HEK293 (cell line): ENCODE results near the gene SEMA4C.

Experiments
- CTCF ChIP-seq: fragments of 450-650 bp; formaldehyde crosslinking; IDR thresholded peaks from 2 replicates; pipeline ENCODE4 v1.5.1; 2016; ENCODE audit warnings: missing biosample characterization, missing genetic modification characterization
- ZBTB10 ChIP-seq: fragments of 450-650 bp; formaldehyde crosslinking; IDR thresholded peaks from 2 replicates; pipeline ENCODE4 v1.5.1; 2016; ENCODE audit warnings: missing biosample characterization, missing genetic modification characterization
- ZBTB17 ChIP-seq: fragments of 450-650 bp; formaldehyde crosslinking; IDR thresholded peaks from 2 replicates; pipeline ENCODE4 v1.5.1; 2016; ENCODE audit warnings: missing biosample characterization, missing genetic modification characterization
- ZNF114 ChIP-seq: fragments of 450-650 bp; formaldehyde crosslinking; IDR thresholded peaks from 2 replicates; pipeline ENCODE4 v1.5.0; 2017; ENCODE audit warnings: missing biosample characterization, missing genetic modification characterization
- ZNF132 ChIP-seq: fragments of 450-650 bp; formaldehyde crosslinking; IDR thresholded peaks from 2 replicates; pipeline ENCODE4 v1.5.1; 2017; ENCODE audit warnings: missing biosample characterization, missing genetic modification characterization, borderline replicate concordance
- ZNF2 ChIP-seq: fragments of 450-650 bp; formaldehyde crosslinking; IDR thresholded peaks from 2 replicates; pipeline ENCODE4 v1.5.1; 2016; ENCODE audit warnings: missing biosample characterization, missing genetic modification characterization
- ZNF202 ChIP-seq: fragments of 450-650 bp; formaldehyde crosslinking; IDR thresholded peaks from 2 replicates; pipeline ENCODE4 v1.5.1; 2016; ENCODE audit warnings: missing biosample characterization, missing genetic modification characterization, borderline replicate concordance
- ZNF221 ChIP-seq: fragments of 450-650 bp; formaldehyde crosslinking; IDR thresholded peaks from 2 replicates; pipeline ENCODE4 v1.5.1; 2017; ENCODE audit warnings: missing biosample characterization, missing genetic modification characterization, borderline replicate concordance
- ZNF747 ChIP-seq: fragments of 450-650 bp; formaldehyde crosslinking; IDR thresholded peaks from 2 replicates; pipeline ENCODE4 v1.5.1; 2016; ENCODE audit warnings: missing biosample characterization, missing genetic modification characterization
- ZSCAN30 ChIP-seq: fragments of 450-650 bp; IDR thresholded peaks from 2 replicates; pipeline ENCODE4 v1.5.1; 2018; ENCODE audit warnings: missing biosample characterization, mild to moderate bottlenecking, missing genetic modification characterization, moderate library complexity
- TF ChIP-seq, protein P1 (sequence below): fragments of 450-650 bp; formaldehyde crosslinking; IDR thresholded peaks from 2 replicates; pipeline ENCODE4 v1.5.1; 2016; ENCODE audit warnings: missing biosample characterization, missing genetic modification characterization
- TF ChIP-seq, protein P2 (sequence below): fragments of 450-650 bp; formaldehyde crosslinking; IDR thresholded peaks from 2 replicates; pipeline ENCODE4 v1.5.1; 2017; ENCODE audit warnings: missing biosample characterization, missing genetic modification characterization
- TF ChIP-seq, protein P3 (sequence below): fragments of 450-650 bp; formaldehyde crosslinking; IDR thresholded peaks from 2 replicates; pipeline ENCODE4 v1.5.1; 2016; ENCODE audit warnings: missing biosample characterization, missing genetic modification characterization

DNA sequence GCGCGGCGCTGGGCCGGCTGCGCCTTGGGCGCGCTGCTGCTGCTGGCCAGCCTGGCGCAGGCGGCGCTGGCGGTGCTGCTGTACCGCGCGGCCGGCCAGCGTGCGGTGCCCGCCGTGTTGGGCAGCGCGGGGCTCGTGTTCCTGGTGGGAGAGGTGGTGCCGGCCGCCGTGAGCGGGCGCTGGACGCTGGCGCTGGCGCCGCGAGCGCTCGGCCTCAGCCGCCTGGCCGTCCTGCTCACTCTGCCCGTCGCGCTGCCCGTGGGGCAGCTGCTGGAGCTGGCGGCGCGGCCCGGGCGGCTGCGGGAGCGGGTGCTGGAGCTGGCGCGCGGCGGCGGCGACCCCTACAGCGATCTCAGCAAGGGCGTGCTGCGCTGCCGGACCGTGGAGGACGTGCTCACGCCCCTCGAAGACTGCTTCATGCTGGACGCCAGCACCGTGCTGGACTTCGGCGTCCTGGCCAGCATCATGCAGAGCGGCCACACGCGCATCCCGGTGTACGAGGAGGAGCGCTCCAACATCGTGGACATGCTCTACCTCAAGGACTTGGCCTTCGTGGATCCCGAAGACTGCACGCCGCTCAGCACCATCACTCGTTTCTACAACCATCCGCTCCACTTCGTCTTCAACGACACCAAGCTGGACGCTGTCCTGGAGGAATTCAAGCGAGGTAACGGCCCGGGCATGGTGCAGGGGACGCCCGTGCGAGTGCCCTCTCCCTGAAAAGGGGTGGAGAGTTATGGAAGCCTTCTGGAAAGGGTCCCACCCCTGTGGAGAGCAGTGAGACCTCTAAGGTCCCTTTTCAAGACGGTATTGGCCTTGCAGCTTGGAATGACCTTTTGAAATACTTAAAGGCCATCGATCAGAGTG lies 52.8 kb downstream of the SEMA4C start:
- TF ChIP-seq CTCF (tag by site-specific recombination) (no peak), ZNF2 (tag by site-specific recombination) (no peak), ZNF202 (tag by site-specific recombination) (no peak), ZBTB10 (no peak), ZSCAN30 (tag by site-specific recombination) (no peak), ZNF747 (no peak), ZBTB17 (tag by site-specific recombination) (no peak), ZNF132 (tag by site-specific recombination) (no peak), ZNF114 (no peak), ZNF221 (tag by site-specific recombination) (no peak)
- TF ChIP-seq, protein P1, sequence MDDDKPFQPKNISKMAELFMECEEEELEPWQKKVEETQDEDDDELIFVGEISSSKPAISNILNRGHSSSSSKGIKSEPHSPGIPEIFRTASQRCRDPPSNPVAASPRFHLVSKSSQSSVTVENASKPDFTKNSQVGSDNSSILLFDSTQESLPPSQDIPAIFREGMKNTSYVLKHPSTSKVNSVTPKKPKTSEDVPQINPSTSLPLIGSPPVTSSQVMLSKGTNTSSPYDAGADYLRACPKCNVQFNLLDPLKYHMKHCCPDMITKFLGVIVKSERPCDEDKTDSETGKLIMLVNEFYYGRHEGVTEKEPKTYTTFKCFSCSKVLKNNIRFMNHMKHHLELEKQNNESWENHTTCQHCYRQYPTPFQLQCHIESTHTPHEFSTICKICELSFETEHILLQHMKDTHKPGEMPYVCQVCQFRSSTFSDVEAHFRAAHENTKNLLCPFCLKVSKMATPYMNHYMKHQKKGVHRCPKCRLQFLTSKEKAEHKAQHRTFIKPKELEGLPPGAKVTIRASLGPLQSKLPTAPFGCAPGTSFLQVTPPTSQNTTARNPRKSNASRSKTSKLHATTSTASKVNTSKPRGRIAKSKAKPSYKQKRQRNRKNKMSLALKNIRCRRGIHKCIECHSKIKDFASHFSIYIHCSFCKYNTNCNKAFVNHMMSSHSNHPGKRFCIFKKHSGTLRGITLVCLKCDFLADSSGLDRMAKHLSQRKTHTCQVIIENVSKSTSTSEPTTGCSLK = no peak
- TF ChIP-seq, protein P2, sequence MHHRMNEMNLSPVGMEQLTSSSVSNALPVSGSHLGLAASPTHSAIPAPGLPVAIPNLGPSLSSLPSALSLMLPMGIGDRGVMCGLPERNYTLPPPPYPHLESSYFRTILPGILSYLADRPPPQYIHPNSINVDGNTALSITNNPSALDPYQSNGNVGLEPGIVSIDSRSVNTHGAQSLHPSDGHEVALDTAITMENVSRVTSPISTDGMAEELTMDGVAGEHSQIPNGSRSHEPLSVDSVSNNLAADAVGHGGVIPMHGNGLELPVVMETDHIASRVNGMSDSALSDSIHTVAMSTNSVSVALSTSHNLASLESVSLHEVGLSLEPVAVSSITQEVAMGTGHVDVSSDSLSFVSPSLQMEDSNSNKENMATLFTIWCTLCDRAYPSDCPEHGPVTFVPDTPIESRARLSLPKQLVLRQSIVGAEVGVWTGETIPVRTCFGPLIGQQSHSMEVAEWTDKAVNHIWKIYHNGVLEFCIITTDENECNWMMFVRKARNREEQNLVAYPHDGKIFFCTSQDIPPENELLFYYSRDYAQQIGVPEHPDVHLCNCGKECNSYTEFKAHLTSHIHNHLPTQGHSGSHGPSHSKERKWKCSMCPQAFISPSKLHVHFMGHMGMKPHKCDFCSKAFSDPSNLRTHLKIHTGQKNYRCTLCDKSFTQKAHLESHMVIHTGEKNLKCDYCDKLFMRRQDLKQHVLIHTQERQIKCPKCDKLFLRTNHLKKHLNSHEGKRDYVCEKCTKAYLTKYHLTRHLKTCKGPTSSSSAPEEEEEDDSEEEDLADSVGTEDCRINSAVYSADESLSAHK = no peak
- TF ChIP-seq, protein P3, sequence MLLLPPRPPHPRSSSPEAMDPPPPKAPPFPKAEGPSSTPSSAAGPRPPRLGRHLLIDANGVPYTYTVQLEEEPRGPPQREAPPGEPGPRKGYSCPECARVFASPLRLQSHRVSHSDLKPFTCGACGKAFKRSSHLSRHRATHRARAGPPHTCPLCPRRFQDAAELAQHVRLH (tag by site-specific recombination) = no peak
